Muscle layer of colon (tissue), 2 donors: Measurements from ENCODE around the gene APOH.

ENCODE experiments used
- H3K27ac ChIP-seq: one replicate; pipeline ENCODE4 v1.7.0; 2013; ENCODE audit warnings: low read depth, mild to moderate bottlenecking, low read length, moderate library complexity
- H3K27me3 ChIP-seq, 2 donors: one replicate each; pipeline ENCODE4 v1.7.0; 2013; ENCODE audit warnings: low read length in 2 of 2, mild to moderate bottlenecking in 2 of 2; ENCODE audit not compliant: insufficient read depth in 2 of 2, control insufficient read depth in 1 of 2
- H3K36me3 ChIP-seq: one replicate; pipeline ENCODE4 v1.7.0; 2013; ENCODE audit warnings: mild to moderate bottlenecking, low read length; ENCODE audit not compliant: insufficient read depth
- H3K4me1 ChIP-seq: one replicate; pipeline ENCODE4 v1.7.0; 2013; ENCODE audit warnings: mild to moderate bottlenecking, low read length; ENCODE audit not compliant: insufficient read depth
- H3K4me3 ChIP-seq, 2 donors: one replicate each; pipeline ENCODE4 v1.7.0; 2013; ENCODE audit warnings: low read length in 2 of 2, low read depth in 1 of 2, mild to moderate bottlenecking in 1 of 2, moderate library complexity in 1 of 2
- H3K9ac ChIP-seq: one replicate; pipeline ENCODE4 v1.7.0; 2013; ENCODE audit warnings: low read length
- H3K9me3 ChIP-seq: one replicate; pipeline ENCODE4 v1.7.0; 2013; ENCODE audit warnings: mild to moderate bottlenecking, low read length
- donor health status: abdominal sarcoma.
- donor health status: Adenocarcinoma of cecum.

The APOH gene

GRCh38 chr17:66187718-66188117, 41.5 kb downstream of the APOH start:
- no peaks in the 10 kb centered on the region for H3K9me3 ChIP-seq
- no peak overlapping the region for H3K9ac ChIP-seq
- H3K27ac ChIP-seq, result no peak overlapping the region
- no peak overlapping the region for H3K4me3 ChIP-seq
- H3K27me3 ChIP-seq, result no peaks in the 10 kb centered on the region
- peaks cover 11% of the 10 kb centered on the region for H3K4me1 ChIP-seq
- no peaks in the 10 kb centered on the region for H3K36me3 ChIP-seq

GRCh38 chr17:66185862-66186261, 43.4 kb downstream of the APOH start:
- H3K4me3 ChIP-seq, result no peak overlapping the region
- H3K4me1 ChIP-seq, result peaks cover 7% of the 10 kb centered on the region
- no peaks in the 10 kb centered on the region for H3K9me3 ChIP-seq
- H3K27me3 ChIP-seq, result no peaks in the 10 kb centered on the region
- no peak overlapping the region for H3K9ac ChIP-seq
- no peak overlapping the region for H3K27ac ChIP-seq
- H3K36me3 ChIP-seq, result peaks cover 9% of the 10 kb centered on the region

GRCh38 chr17:66184392-66184791, 44.8 kb downstream of the APOH start:
- Histone ChIP-seq H3K9me3 (no peaks in the 10 kb centered on the region), H3K4me1 (no peaks in the 10 kb centered on the region), H3K36me3 (peaks cover 9% of the 10 kb centered on the region), H3K27ac (no peak overlapping the region), H3K9ac (no peak overlapping the region), H3K4me3 (no peak overlapping the region), H3K27me3 (no peaks in the 10 kb centered on the region)

- H3K9ac ChIP-seq, result no peak overlapping the region
- H3K4me1 ChIP-seq, result no peaks in the 10 kb centered on the region
These were observed 45.7 kb downstream of the APOH start for GRCh38 chr17:66183529-66183928.

DNA sequence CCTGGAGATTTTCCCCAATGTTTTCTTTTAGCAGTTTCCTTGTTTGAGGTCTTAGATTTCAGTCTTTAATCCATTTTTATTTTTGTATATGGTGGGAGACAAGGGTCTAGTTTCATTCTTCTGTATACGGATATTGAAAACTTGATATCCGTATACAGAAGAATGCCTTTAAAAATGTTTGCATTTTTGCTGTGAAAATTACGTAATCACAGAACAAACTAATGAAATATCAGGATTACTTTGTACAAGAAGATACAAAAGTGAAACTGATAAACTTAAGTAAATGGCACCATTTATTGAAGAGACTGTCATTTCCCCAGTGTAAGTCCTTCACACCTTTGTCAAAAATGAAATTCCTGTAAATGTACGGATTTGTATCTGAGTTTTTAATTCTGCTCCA, 50.6 kb downstream of the APOH start:
- Histone ChIP-seq H3K27me3 (no peaks in the 10 kb centered on the region), H3K36me3 (peaks cover 9% of the 10 kb centered on the region), H3K27ac (no peak overlapping the region), H3K4me3 (no peak overlapping the region), H3K9ac (no peak overlapping the region), H3K4me1 (no peaks in the 10 kb centered on the region), H3K9me3 (no peaks in the 10 kb centered on the region)

More at GRCh38 chr17:66183529-66183928, 45.7 kb downstream of the APOH start:
- Histone ChIP-seq H3K4me3 (no peak overlapping the region), H3K27me3 (no peaks in the 10 kb centered on the region), H3K9me3 (no peaks in the 10 kb centered on the region), H3K36me3 (peaks cover 9% of the 10 kb centered on the region), H3K27ac (no peak overlapping the region)

DNA sequence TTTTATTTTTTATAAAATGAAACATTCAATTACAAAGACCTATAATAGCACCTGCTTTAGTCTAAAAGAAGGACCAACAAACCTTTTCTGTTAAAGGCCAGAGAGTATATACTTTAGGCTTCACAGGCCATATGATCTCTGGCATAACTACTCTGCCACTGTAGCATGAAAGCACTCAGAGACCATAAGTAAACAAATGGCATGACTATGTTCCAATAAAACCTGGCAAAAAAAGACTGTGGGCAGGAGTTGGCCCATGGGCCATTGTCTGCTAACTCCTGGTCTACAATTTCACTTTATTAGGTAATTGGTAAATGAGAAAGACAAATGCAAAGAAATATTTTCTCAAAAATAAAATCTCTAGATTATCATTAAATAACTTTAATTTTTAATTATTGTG, 52.2 kb downstream of the APOH start:
- Histone ChIP-seq H3K9ac (no peak overlapping the region), H3K27ac (no peak overlapping the region), H3K4me3 (no peak overlapping the region), H3K27me3 (no peaks in the 10 kb centered on the region), H3K9me3 (no peaks in the 10 kb centered on the region), H3K36me3 (peaks cover 9% of the 10 kb centered on the region), H3K4me1 (no peaks in the 10 kb centered on the region)

DNA sequence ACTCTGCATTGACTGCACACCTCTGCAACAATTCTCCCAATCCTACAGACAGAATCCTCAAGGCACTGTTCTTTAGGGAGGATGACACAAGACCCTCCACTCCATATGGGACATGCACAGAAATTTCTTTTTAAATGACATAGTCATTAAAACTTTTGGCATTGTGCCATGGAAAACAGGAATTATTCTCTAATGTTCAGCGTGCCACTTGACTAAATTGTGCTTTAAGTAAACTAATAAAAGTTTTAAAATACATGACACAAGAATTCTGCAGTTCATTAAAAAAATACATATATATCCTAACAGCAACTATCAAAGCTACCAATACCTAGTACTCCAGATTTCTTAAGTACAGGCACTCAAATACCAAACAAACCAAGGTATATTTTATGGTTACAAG, 53.3 kb downstream of the APOH start:
- Histone ChIP-seq H3K27ac (no peak overlapping the region), H3K4me1 (no peaks in the 10 kb centered on the region), H3K27me3 (no peaks in the 10 kb centered on the region), H3K9ac (no peak overlapping the region), H3K9me3 (no peaks in the 10 kb centered on the region), H3K36me3 (no peaks in the 10 kb centered on the region), H3K4me3 (no peak overlapping the region)

- H3K27ac ChIP-seq, result no peak overlapping the region
These were observed 56.5 kb downstream of the APOH start for GRCh38 chr17:66172691-66173223.

DNA sequence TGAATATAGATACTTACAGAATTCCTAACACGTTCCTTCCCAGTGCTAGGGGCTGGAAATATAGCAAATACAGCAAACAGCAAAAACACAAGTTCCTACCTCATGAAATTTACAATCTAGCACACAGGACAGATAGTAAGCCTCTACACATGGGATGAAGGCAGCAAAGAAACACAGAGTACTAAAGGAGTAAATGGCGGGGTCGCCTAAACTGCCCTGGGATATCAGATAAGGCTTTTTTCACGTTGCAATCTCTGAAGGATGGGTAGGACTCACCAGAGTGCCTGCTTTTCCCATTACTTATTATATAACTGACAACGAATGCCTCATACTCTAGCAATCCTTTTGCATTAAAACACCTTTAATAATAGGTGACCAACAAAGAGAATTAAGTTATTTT, 57.1 kb downstream of the APOH start:
- Histone ChIP-seq H3K27me3 (no peaks in the 10 kb centered on the region), H3K36me3 (no peaks in the 10 kb centered on the region), H3K4me1 (peaks cover 6% of the 10 kb centered on the region), H3K4me3 (no peak overlapping the region), H3K27ac (no peak overlapping the region), H3K9me3 (no peaks in the 10 kb centered on the region), H3K9ac (no peak overlapping the region)

More at GRCh38 chr17:66172691-66173223, 56.5 kb downstream of the APOH start:
- H3K4me3 ChIP-seq, result no peak overlapping the region
- no peaks in the 10 kb centered on the region for H3K9me3 ChIP-seq
- H3K27me3 ChIP-seq, result no peaks in the 10 kb centered on the region
- no peaks in the 10 kb centered on the region for H3K4me1 ChIP-seq
- H3K9ac ChIP-seq, result no peak overlapping the region
- no peaks in the 10 kb centered on the region for H3K36me3 ChIP-seq

DNA sequence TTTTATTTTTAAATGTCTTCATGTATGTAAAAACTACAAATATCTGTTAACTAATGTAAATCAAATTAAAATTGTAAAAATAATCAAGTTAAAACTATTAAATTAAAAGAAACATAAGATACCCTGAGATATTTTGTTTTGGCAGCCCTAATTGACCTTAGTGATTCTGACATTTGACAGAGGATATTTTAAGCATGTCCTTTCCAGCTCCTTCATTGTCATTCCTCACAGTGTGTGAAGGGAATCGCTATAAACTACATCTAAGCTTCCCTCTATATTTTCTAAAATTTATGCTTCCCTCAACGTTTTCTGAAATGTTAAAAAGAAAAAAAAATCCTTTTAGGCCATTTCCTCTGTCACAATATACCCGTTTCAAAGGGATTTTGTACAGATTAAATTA, 57.5 kb downstream of the APOH start:
- no peaks in the 10 kb centered on the region for H3K27me3 ChIP-seq
- no peaks in the 10 kb centered on the region for H3K9me3 ChIP-seq
- H3K9ac ChIP-seq, result no peak overlapping the region
- peaks cover 7% of the 10 kb centered on the region for H3K4me1 ChIP-seq
- H3K36me3 ChIP-seq, result no peaks in the 10 kb centered on the region
- no peak overlapping the region for H3K27ac ChIP-seq
- no peak overlapping the region for H3K4me3 ChIP-seq

DNA sequence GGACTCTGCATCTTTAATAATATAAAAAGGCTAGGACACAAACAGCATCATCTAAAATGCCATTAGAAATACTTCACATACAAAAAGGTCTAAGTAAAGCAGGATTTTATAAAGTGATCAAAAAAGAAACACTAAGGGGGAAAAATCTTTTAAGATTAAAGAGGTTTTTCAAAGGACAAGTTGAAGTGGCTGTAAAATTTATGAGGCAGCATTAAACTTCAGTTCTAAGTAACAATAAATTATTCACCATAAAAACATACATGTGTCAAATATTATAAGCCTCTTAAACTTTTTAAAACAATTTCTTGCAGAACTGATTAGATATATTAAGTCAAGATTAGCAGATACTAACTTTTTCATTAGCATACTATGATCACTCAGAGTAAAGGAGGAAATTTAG, 58.0 kb downstream of the APOH start:
- peaks cover 7% of the 10 kb centered on the region for H3K4me1 ChIP-seq
- no peaks in the 10 kb centered on the region for H3K27me3 ChIP-seq
- no peaks in the 10 kb centered on the region for H3K36me3 ChIP-seq
- no peak overlapping the region for H3K27ac ChIP-seq
- H3K9ac ChIP-seq, result no peak overlapping the region
- no peak overlapping the region for H3K4me3 ChIP-seq
- H3K9me3 ChIP-seq, result no peaks in the 10 kb centered on the region

DNA sequence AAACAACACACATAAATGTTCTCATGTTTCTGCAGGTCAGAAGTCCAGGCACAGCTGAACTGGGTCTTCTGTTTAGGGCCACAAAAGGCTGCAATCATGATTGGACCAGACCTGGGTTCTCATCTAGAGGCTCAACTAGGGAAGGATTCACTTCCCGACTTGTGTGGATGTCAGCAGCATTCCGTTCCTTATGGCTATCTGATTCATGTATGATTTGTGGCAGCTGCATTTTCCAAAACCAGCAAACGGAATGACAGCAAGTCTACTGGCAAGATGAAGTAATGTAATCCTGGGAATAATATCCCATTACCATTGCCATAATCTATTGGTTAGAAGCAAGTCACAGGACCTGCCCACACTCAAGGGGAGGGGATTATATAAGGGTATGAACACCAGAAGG, 59.4 kb downstream of the APOH start:
- Histone ChIP-seq H3K4me3 (no peak overlapping the region), H3K27me3 (no peaks in the 10 kb centered on the region), H3K4me1 (peaks cover 7% of the 10 kb centered on the region), H3K36me3 (no peaks in the 10 kb centered on the region), H3K9ac (no peak overlapping the region), H3K9me3 (no peaks in the 10 kb centered on the region), H3K27ac (no peak overlapping the region)
